Lung microvascular endothelial cell (primary cell): ENCODE measurements around the gene AOPEP. TPM values are rescaled to one million over a fixed set of nuclear protein-coding genes. Genes with fewer than 3 reads are reported as not detected.
A peak's percentile ranks its signal among the peaks of the same experiment; 100 is the strongest.
"Not testable (repeated sequence)": the region's sequence is repeated elsewhere in the genome, so short reads cannot be mapped to it uniquely, and the experiment has no call there.

Source experiments
- DNase-seq, 2 donors: peaks; one replicate each; pipeline versions ENCODE4 v3.0.0 to v3.0.0-alpha.2; 2010; ENCODE audit warnings: low read depth in 2 of 2
- total RNA-seq: library from RNA; depleted of rRNA; stranded (reverse); fragments of >200 nt; gene quantifications from 2 replicates; pipeline ENCODE4 v1.2.1, GENCODE V29; 2014

Gene AOPEP
- total RNA-seq, 1 donor from 2014 or later, result 33.9 TPM

- peak; percentile 65 to 85 for DNase-seq
These were observed 224.3 kb downstream of the AOPEP start for GRCh38 chr9:94950579-94951323.

GRCh38 chr9:94951324-94952135 is 225.0 kb downstream of the AOPEP start:
- DNase-seq, result peak in 1 of 2 donors; percentile 39

- peak; percentile 90 for DNase-seq
These were observed 226.3 kb downstream of the AOPEP start for GRCh38 chr9:94952565-94953373.

- no peak for DNase-seq
These were observed 230.2 kb downstream of the AOPEP start for GRCh38 chr9:94956731-94957130.

- DNase-seq, result no peak
These were observed 234.5 kb downstream of the AOPEP start for GRCh38 chr9:94960964-94961363.

- DNase-seq, result no peak
These were observed 235.4 kb downstream of the AOPEP start for GRCh38 chr9:94961870-94962269.

GRCh38 chr9:94965631-94966030 is 239.1 kb downstream of the AOPEP start:
- DNase-seq, result not testable (repeated sequence)

GRCh38 chr9:94966046-94966445 is 239.5 kb downstream of the AOPEP start:
- DNase-seq, result not testable (repeated sequence)

- no peak for DNase-seq
These were observed 241.0 kb downstream of the AOPEP start for GRCh38 chr9:94967482-94967881.

GRCh38 chr9:94971378-94972131 is 245.1 kb downstream of the AOPEP start:
- no peak for DNase-seq

GRCh38 chr9:94973451-94973941 is 247.0 kb downstream of the AOPEP start:
- peak; percentile 87 to 95 for DNase-seq

GRCh38 chr9:94974154-94974879 is 247.8 kb downstream of the AOPEP start:
- DNase-seq, result no peak

GRCh38 chr9:94975480-94975879 is 249.0 kb downstream of the AOPEP start:
- no peak for DNase-seq

- DNase-seq, result no peak
These were observed 249.6 kb downstream of the AOPEP start for GRCh38 chr9:94976077-94976476.

- no peak for DNase-seq
These were observed 250.9 kb downstream of the AOPEP start for GRCh38 chr9:94977416-94977815.

- DNase-seq, result no peak
These were observed 253.5 kb downstream of the AOPEP start for GRCh38 chr9:94979904-94980507.

- DNase-seq, result no peak
These were observed 254.6 kb downstream of the AOPEP start for GRCh38 chr9:94980947-94981722.

GRCh38 chr9:94981723-94982090 is 255.2 kb downstream of the AOPEP start:
- DNase-seq, result no peak

- DNase-seq, result no peak
These were observed 255.7 kb downstream of the AOPEP start for GRCh38 chr9:94982211-94982610.
